SK-N-SH treated with all-trans-retinoic acid at 6 μM for 48 hours (cell line): ENCODE results near the gene APOA1.

Source experiments
- ATAC-seq: fragments of 200-7000 bp; cut with Tn5 transposase; 3 replicates; pipeline ENCODE4 v1.9.1; 2020; ENCODE audit warnings: mild to moderate bottlenecking, moderate library complexity
- ARNTL ChIP-seq: fragments of 450-650 bp; formaldehyde crosslinking; IDR thresholded peaks from 2 replicates; pipeline ENCODE4 v1.5.0; 2020; ENCODE audit warnings: low read depth, mild to moderate bottlenecking, moderate library complexity, borderline replicate concordance
- BACH2 ChIP-seq: fragments of 250-450 bp; sonication (Bioruptor Pico); IDR thresholded peaks from 2 replicates; pipeline ENCODE4 v1.9.0; 2021; ENCODE audit warnings: mild to moderate bottlenecking, borderline replicate concordance
- CREB5 ChIP-seq: fragments of 250-450 bp; sonication (Bioruptor Pico); IDR thresholded peaks from 2 replicates; pipeline ENCODE4 v1.5.1; 2020; ENCODE audit warnings: low read depth, mild to moderate bottlenecking, moderate library complexity
- CSRNP3 ChIP-seq: fragments of 250-450 bp; sonication (Bioruptor Pico); IDR thresholded peaks from 2 replicates; pipeline ENCODE4 v1.5.1; 2021; ENCODE audit warnings: mild to moderate bottlenecking, moderate library complexity
- ESRRG ChIP-seq: fragments of 250-450 bp; sonication (Bioruptor Pico); IDR thresholded peaks from 2 replicates; pipeline ENCODE4 v1.6.1; 2021; ENCODE audit warnings: mild to moderate bottlenecking
- GLIS3 ChIP-seq: fragments of 250-450 bp; sonication (Bioruptor Pico); IDR thresholded peaks from 2 replicates; pipeline ENCODE4 v1.5.0; 2020; ENCODE audit warnings: mild to moderate bottlenecking, moderate library complexity
- OSR1 ChIP-seq: fragments of 250-450 bp; sonication (Bioruptor Pico); IDR thresholded peaks from 2 replicates; pipeline ENCODE4 v1.8.0; 2022; ENCODE audit warnings: moderate library complexity, mild to moderate bottlenecking, inconsistent platforms
- RARB ChIP-seq: fragments of 250-450 bp; sonication (Bioruptor Pico); IDR thresholded peaks from 2 replicates; pipeline ENCODE4 v1.8.0; 2021; ENCODE audit warnings: mild to moderate bottlenecking, moderate library complexity
- SNAI2 ChIP-seq: fragments of 250-450 bp; sonication (Bioruptor Pico); IDR thresholded peaks from 2 replicates; pipeline ENCODE4 v1.5.0; 2020; ENCODE audit warnings: mild to moderate bottlenecking, moderate library complexity
- TCF4 ChIP-seq: fragments of 250-450 bp; sonication (Bioruptor Pico); IDR thresholded peaks from 2 replicates; pipeline ENCODE4 v1.8.0; 2021; ENCODE audit warnings: mild to moderate bottlenecking, moderate library complexity, borderline replicate concordance
- TOX ChIP-seq: fragments of 250-450 bp; sonication (Bioruptor Pico); IDR thresholded peaks from 2 replicates; pipeline ENCODE4 v1.8.0; 2021; ENCODE audit warnings: mild to moderate bottlenecking, moderate library complexity, borderline replicate concordance
- TSHZ2 ChIP-seq: fragments of 250-450 bp; sonication (Bioruptor Pico); IDR thresholded peaks from 2 replicates; pipeline ENCODE4 v1.5.0; 2020; ENCODE audit warnings: mild to moderate bottlenecking, moderate library complexity
- ZFP3 ChIP-seq: fragments of 250-450 bp; sonication (Bioruptor Pico); IDR thresholded peaks from 2 replicates; pipeline ENCODE4 v1.5.0; 2020; ENCODE audit warnings: mild to moderate bottlenecking, moderate library complexity
- ZFP30 ChIP-seq: fragments of 450-650 bp; formaldehyde crosslinking; IDR thresholded peaks from 2 replicates; pipeline ENCODE4 v1.5.0; 2022; ENCODE audit warnings: mild to moderate bottlenecking, moderate library complexity
- ZNF565 ChIP-seq: fragments of 450-650 bp; formaldehyde crosslinking; conservative IDR thresholded peaks from 2 replicates; pipeline ENCODE4 v1.5.0; 2020; ENCODE audit warnings: low read depth, mild to moderate bottlenecking, moderate library complexity
- ZNF70 ChIP-seq: fragments of 450-650 bp; formaldehyde crosslinking; IDR thresholded peaks from 2 replicates; pipeline ENCODE4 v1.5.0; 2020; ENCODE audit warnings: mild to moderate bottlenecking, moderate library complexity
- ZNF8 ChIP-seq: fragments of 450-650 bp; formaldehyde crosslinking; IDR thresholded peaks from 2 replicates; pipeline ENCODE4 v1.5.0; 2020; ENCODE audit warnings: mild to moderate bottlenecking, moderate library complexity
- TF ChIP-seq, protein P1 (sequence below): fragments of 250-450 bp; sonication (Bioruptor Pico); IDR thresholded peaks from 2 replicates; pipeline ENCODE4 v1.8.0; 2021; ENCODE audit warnings: low read depth, mild to moderate bottlenecking, moderate library complexity, borderline replicate concordance

Gene APOA1

DNA sequence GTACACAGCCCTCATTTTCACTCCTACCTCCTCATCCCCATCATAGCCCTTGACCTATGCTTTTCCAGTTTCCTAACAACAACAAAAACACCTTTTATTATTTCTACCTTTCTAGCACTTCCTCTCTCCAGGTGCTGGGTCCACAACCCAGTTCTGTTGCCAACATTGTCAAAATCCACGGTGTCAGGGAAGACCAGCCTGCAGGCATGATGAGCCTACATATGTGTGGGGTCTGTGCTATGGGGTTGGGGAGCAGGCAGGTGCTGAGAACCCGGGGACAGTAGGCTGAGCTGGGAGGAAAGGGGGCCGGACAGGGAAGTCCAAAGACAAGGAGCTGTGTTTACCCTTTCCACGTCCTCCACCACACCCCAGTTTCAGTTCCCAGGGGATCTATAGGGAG lies 48.9 kb downstream of the APOA1 start:
- no peak for ATAC-seq
- TF ChIP-seq CSRNP3 (CRISPR knock-in tag) (no peak), SNAI2 (no peak), TOX (CRISPR knock-in tag) (no peak)

DNA sequence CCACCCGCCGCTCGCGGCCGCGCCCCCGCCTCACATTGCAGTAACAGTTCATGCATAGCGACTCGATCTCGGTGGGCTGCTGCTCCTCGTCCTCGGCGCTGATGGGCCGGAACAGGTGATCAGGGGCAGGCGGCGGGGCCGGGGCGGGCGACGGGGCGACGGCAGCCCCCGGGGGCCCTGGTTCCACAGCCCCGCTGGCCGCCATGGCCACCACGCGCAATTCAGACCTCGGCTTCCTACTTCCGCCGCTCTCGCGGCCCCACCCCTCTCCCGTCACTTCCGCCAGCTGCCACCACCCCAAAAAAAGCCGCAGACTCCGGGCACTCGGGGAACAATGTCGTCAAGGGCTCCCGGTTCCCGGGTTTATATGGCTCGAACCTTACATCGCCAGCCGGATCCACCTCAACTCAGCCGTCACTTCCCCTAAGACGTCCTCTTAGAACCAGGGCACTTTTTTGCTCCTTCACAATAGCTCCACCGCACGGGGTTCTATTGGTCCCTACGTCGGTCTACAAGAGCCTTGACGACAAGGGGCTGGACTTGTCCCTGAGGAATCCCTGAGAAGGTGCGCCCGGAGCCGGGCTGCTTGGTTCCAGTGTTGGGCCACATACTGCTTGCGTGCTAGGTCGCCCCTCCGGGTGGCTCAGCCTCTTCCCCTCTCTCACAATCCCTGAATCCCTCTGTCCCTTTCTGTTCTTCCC lies 49.5 kb downstream of the APOA1 start, which contains the start of gene ZPR1:
TSS of gene ZPR1 (minus strand) at position 238 of the 701 bp plus-strand sequence. CDS start at position 205, 33 bp downstream.
- peak; percentile 87 for ATAC-seq
- TF ChIP-seq CSRNP3 (CRISPR knock-in tag) (no peak), ZNF565 (no peak), TCF4 (CRISPR knock-in tag) (no peak), OSR1 (CRISPR knock-in tag) (no peak), BACH2 (no peak), ARNTL (CRISPR knock-in tag) (no peak), TOX (CRISPR knock-in tag) (no peak), CREB5 (no peak), ZNF70 (CRISPR knock-in tag) (no peak), GLIS3 (CRISPR knock-in tag) (no peak), ZFP30 (CRISPR knock-in tag) (no peak), RARB (CRISPR knock-in tag) (no peak), ESRRG (CRISPR knock-in tag) (no peak)
- TF ChIP-seq, protein P1, sequence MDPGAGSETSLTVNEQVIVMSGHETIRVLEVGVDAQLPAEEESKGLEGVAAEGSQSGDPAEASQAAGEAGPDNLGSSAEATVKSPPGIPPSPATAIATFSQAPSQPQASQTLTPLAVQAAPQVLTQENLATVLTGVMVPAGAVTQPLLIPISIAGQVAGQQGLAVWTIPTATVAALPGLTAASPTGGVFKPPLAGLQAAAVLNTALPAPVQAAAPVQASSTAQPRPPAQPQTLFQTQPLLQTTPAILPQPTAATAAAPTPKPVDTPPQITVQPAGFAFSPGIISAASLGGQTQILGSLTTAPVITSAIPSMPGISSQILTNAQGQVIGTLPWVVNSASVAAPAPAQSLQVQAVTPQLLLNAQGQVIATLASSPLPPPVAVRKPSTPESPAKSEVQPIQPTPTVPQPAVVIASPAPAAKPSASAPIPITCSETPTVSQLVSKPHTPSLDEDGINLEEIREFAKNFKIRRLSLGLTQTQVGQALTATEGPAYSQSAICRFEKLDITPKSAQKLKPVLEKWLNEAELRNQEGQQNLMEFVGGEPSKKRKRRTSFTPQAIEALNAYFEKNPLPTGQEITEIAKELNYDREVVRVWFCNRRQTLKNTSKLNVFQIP (CRISPR knock-in tag), result no peak

GRCh38 chr11:116787436-116787785 lies 50.0 kb downstream of the APOA1 start:
- peak; percentile 3 for ATAC-seq

More at GRCh38 chr11:116787436-116787785, 50.0 kb downstream of the APOA1 start:
- TF ChIP-seq TSHZ2 (CRISPR knock-in tag) (no peak), GLIS3 (CRISPR knock-in tag) (no peak), ZNF8 (CRISPR knock-in tag) (no peak), ZNF70 (CRISPR knock-in tag) (no peak), RARB (CRISPR knock-in tag) (no peak), ZFP3 (CRISPR knock-in tag) (no peak), TCF4 (CRISPR knock-in tag) (no peak), CSRNP3 (CRISPR knock-in tag) (no peak), ESRRG (CRISPR knock-in tag) (no peak), ARNTL (CRISPR knock-in tag) (no peak)
